Measurements from ENCODE around the gene GRAMD1A.
"Not testable (repeated sequence)": the region's sequence is repeated elsewhere in the genome, so short reads cannot be mapped to it uniquely, and the experiment has no call there.

GRAMD1A gene

DNA sequence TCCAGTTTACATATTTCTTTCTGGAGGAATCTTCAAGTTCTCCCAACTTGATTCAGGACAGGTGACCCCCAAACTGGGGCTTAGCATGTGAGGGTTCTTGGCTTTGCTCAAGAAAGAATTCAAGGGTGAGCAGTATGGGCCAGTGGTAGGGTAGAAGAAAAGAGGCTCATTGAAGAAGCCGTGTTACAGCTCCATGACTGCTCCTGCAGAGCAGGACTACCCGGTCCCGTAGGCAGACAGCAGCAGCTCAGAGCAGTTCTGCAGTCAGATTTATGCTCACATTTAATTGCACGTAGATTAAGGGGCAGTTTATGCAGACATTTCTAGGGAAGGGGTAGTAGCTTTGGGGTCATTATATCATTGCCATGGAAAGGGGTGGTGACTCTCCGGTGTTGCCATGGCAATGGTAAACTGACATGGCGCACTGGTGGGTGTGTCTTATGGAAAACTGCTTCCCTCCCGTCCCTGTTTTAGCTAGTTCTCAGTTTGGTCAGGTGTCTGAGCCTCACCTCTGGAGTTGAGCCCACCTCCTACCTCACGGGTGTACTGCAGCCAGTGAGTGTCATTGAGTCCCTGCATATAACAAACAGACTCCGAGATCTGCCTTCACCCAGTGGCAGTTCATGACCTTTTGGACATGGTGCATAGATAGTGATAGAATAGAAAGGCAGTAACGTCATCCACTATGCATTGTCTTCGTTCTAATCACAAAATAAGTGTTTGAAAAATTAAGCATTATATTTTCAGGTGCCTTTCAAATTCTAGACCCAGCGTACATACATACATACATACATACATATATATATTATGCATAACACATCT is 20.1 kb upstream of the GRAMD1A start:
- DNase-seq: no peak

GRCh38 chr19:34982275-34982674 is 17.8 kb upstream of the GRAMD1A start:
- DNase-seq: no peak

GRCh38 chr19:34983786-34984185 is 16.3 kb upstream of the GRAMD1A start:
- no peak for DNase-seq

- no peak for DNase-seq
Measured at GRCh38 chr19:34984287-34984686, 15.8 kb upstream of the GRAMD1A start.

- DNase-seq: no peak
Measured at GRCh38 chr19:34985249-34986022, 14.7 kb upstream of the GRAMD1A start.

GRCh38 chr19:34988119-34988518 is 12.0 kb upstream of the GRAMD1A start:
- DNase-seq: no peak

DNA sequence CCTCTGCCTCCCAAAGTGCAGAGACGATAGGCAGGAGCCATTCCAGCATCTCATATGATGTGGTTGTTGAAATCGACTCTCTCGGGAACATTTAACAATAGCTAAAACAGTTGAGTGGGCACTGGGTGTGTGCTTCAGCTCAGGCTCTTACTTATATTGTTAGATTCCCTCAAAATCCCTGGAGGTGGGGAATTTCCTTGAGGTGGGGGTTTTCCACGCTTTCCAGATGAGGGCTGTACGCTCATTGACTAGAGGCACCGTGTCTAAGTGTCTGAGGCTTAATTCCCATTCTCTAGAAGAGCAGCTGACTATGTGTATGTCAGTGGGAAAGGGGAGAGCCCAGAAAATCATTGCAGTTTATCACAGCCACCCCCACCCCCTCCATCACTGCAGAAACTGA is 10.8 kb upstream of the GRAMD1A start:
- no peak for DNase-seq

- DNase-seq: no peak
Measured at GRCh38 chr19:34990578-34991192, 9.4 kb upstream of the GRAMD1A start.

DNA sequence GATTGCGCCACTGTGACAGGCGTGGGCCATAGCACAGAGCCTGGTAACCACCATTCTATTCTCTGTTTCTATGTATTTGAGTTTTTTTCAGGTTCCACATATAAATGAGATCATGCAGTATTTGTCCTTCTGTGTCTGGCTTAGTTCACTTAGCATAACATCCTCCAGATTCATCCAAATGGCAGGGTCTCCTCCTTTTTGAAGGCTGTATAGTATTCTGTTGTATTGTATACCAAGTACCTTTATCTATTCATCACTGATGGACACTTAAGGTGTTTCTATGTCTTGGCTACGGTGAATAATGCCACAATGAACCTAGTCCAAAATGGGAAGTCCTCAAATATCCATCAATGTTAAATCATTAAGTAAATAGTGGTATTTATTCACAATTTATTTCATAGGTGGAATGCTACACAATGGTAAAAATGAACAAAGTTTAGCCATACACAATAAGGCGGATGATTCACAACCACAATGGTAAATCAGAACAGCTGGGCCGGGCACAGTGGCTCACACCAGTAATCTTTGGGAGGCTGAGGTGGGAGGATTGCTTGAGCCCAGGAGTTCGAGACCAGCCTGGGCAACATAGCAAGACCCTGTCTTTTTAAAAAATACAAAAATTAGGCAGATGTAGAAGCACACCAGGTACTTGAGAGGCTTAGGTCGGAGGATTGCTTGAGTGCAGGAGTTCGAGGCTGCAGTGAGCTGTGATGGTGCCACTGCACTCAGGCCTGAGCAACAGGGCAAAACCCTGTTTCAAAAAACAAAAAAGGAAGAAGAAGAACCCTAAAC is 8.4 kb upstream of the GRAMD1A start:
- no peak for DNase-seq

DNA sequence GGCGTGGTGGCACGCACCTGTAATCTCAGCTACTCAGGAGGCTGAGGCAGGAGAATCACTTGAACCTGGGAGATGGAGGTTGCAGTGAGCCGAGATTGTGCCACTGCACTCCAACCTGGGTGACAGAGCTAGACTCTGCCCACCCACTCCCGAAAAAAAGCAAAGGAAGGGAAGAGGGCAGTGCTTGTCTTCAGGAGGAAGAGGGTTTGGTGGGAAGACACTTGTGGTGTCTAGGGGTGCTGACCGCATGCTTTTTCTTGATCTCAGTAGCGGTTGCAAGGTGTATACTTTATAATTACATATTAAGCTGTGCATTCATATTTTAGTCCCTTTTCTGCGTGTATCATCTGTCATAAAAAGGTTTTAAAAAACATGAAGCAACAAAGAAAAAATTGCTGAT is 7.5 kb upstream of the GRAMD1A start:
- DNase-seq: not testable (repeated sequence)

DNA sequence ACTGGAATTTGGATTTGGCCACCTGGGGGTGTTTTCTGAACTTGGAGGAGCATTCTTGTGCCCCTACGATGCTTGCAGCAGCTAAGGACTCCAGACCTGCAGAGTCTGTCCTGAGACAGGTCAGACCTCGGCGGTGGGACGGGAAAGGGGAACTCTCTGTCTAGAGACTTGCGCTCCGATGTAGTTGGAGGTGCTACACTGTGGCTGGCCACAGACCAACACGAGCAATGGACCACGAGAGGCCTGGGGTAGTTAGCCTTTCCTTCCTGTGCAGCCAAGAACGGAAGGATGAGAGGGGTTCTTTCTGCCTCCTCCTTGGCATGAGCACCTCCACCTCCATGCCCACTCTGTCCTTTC is 5.9 kb upstream of the GRAMD1A start:
- no peak for DNase-seq

- DNase-seq: no peak
Measured at GRCh38 chr19:34994643-34995541, 5.2 kb upstream of the GRAMD1A start.

- DNase-seq: no peak
Measured at GRCh38 chr19:34995551-34995950, 4.6 kb upstream of the GRAMD1A start.

DNA sequence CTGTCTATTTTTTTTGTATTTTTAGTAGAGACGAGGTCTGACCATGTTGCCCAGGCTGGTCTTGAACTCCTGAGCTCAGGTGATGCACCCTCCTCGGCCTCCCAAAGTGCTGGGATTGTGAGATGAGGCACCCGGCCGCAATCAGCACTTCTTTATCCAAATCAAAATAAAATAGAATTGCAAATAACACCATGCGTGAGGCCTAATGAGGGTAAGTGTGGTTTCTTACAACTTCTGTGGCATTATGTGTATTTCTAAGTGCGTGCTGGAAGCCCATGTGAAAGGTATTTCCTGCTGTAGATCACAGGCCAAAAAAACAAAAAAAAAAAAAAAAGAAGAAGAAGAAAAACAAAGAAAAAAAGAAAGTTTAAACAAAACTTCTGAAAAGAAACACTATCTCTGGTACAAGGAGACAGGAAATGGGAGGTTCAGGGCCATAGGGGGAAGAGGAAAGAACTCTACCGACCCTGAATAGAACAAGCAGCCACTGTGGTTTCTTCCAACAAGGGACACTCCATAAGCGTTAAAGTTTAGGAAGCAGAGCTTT is 3.0 kb upstream of the GRAMD1A start:
- no peak for DNase-seq

- DNase-seq: not testable (repeated sequence)
Measured at GRCh38 chr19:34998224-34998623, 1.9 kb upstream of the GRAMD1A start.

DNA sequence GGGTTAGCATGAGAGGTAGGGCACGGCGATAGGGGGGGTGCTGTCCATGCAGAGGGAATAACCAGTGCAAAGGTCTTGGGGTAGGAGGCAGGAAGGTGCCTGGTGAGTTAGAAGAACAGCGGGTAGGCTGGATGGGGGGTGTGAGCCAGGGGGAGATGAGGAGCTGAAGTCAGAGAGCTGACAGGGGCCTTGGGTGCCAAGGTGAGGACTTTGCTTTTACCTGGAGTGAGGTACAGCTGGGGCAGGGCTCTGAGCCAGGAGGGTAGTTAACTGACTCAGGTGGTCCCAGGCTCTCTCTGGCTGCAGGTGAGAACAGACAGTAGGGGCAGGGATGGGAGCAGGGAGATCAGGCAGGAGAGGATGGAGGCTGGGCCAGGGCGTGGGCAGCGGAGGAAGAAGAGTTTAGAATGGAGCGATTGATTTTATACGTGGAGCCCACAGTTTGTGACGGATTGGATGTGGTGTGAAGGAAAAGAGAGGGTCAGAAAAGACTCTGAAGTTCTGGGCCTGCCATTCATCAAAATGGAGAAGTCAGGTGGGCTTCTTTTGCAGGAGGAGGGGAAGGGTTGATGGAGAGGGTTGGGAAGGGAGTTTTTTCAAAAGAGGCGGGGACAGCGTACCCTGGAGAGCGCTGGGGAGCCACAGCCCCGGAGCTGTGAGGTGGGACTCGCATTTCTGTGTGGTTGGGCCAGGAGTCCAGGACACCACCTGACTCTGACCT is 1.2 kb upstream of the GRAMD1A start:
- DNase-seq: no peak

DNA sequence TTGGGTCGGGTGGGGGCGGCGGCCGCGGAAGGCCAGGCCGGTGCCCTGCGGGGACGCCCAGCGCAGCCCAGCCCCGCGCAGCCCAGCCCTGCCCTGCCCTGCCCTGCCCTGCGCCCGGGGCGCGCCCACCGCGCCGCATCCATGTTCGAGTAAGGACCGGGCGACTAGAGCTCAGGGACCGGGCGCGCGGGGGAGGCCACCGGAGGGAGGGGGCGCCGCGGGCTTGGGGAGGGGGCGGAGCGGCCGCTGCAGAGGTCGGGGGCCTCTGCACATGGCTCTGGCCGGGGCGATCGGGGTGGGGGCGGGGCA is 169 bp downstream of the GRAMD1A start:
- DNase-seq: no peak

DNA sequence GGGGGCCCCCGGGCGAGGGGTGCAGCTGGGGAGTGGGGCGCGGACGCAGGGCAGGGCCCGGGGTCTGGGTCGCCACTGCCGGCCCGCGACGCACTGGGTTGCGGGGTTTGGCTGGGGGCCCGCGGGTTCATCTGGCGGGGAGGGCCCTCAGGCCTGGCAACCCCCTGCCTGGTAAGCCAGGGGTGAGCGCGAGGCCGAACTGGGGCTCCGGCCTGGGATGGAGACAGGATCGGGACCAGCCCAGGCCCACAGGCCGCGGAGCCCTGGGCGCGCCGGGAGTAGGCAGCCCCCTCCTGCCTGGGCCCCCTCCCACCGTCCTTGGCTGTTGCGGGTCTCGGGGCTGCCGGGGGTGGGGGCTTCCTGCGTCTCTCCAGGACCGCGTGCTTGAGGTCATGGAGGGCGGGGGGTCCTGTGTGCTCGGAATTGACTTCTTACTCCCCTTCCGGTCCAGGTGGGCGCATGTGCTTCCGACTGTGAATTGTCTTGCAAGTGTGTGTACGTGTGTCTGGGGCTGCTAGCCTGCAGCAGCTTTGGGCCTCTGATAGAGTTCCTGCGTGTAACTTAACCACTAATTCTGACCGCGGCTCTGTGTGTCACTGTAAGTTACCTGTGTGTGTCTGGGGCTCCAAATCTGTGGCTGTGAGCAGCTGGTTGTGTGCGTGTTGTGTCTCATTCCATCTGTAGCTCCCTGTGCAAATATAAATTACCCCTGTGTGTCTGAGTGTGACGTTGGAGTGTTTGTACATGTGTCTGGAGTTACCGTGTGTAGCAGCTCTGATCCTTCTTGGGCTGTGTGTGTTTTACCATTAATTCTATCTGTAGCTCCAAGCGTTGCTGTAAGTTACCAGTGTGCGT is 751 bp downstream of the GRAMD1A start:
- DNase-seq: peak; percentile 35

DNA sequence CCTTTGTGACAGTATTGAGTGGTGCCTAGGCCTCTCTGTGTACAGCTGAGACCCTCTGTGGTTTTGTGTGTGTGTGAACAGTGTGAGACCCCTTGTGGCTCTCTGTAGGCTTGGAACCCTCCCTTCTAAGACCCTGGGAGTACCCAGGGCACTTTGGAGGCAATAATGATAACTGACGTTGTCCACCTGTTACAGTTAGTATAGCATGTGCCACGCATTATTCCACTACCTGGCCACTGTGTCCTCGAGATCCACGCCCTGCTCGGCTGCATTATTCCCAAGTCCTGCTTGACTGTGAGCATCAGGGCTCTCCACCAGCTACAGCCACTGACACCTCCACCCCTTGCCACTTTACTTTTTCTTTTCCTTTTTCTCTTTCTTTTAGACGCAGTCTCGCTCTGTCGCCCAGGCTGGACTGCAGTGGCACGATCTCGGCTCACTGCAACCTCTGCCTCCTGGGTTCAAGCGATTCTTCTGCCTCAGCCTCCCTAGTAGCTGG is 2.0 kb downstream of the GRAMD1A start:
- DNase-seq: no peak
